ENCODE data around the gene ABCC3. TPM values are rescaled to one million over a fixed set of nuclear protein-coding genes. Genes with fewer than 3 reads are reported as not detected.

ABCC3 gene
- total and polyA plus RNA-seq, 9 of the 15 experiments (the other 6 are each of a cell fraction or from before 2014, with no cell fraction given), result 0.03 to 1.6 (median 0.42) TPM; not detected in 5

- TF ChIP-seq FOXO4 (CRISPR knock-in tag; IDR thresholded peaks at IDR 0.05), result no peak
- no peak for TF ChIP-seq KDM2B (CRISPR knock-in tag; IDR thresholded peaks at IDR 0.05)
- TF ChIP-seq SMARCA4 (IDR thresholded peaks at IDR 0.05), result no peak
- TF ChIP-seq USF1 (CRISPR knock-in tag; IDR thresholded peaks at IDR 0.05), result no peak; the same call in 1 of the 2 replicates
- TF ChIP-seq KLF6 (CRISPR knock-in tag; IDR thresholded peaks at IDR 0.05; ENCODE audit: borderline replicate concordance), result no peak
- TF ChIP-seq CUX1 (CRISPR knock-in tag; IDR thresholded peaks at IDR 0.05), result no peak
- no peak for TF ChIP-seq NR2C2 (CRISPR knock-in tag; IDR thresholded peaks at IDR 0.05)
- TF ChIP-seq NR2C2 (tag; IDR thresholded peaks at IDR 0.05), result no peak
- no peak for TF ChIP-seq ZNF639 (CRISPR knock-in tag; conservative IDR thresholded peaks at IDR 0.05 in 1 of 2, IDR thresholded peaks at IDR 0.05 in 1 of 2)
- TF ChIP-seq ZNF23 (CRISPR knock-in tag; IDR thresholded peaks at IDR 0.05), result no peak
- no peak for TF ChIP-seq CGGBP1 (CRISPR knock-in tag; IDR thresholded peaks at IDR 0.05)
- TF ChIP-seq RAD21 (CRISPR knock-in tag; conservative IDR thresholded peaks at IDR 0.05 in 1 of 2, IDR thresholded peaks at IDR 0.05 in 1 of 2), result peak; percentile 80 to 86
- no peak for TF ChIP-seq PRMT5 (CRISPR knock-in tag; IDR thresholded peaks at IDR 0.05)
- no peak for TF ChIP-seq NR2C1 (IDR thresholded peaks at IDR 0.05)
- TF ChIP-seq NR2C1 (tag; IDR thresholded peaks at IDR 0.05), result no peak
- TF ChIP-seq ZBTB7A (IDR thresholded peaks at IDR 0.05; ENCODE audit: borderline replicate concordance, control insufficient read depth, low read depth, low read length), result 0 out of 2 replicates have a peak, but pooled peaks have one; percentile 45
- no peak for TF ChIP-seq ZNF282 (CRISPR knock-in tag; IDR thresholded peaks at IDR 0.05)
- TF ChIP-seq ZNF140 (CRISPR knock-in tag; IDR thresholded peaks at IDR 0.05), result no peak
- TF ChIP-seq CHCHD3 (CRISPR knock-in tag; IDR thresholded peaks at IDR 0.05), result no peak
- no peak for TF ChIP-seq DNMT1 (IDR thresholded peaks at IDR 0.05)
Observed at GRCh38 chr17:50626037-50626574, 8.6 kb upstream of the ABCC3 start (continued).
